Cerebellar cortex (tissue), 1 donor: Measurements from ENCODE around the gene EIF5.

Experiments
- DNase-seq: peaks from one replicate; pipeline ENCODE4 v3.0.0-alpha.2; 2015; ENCODE audit warnings: low spot score

Gene EIF5

GRCh38 chr14:103310576-103311095 lies 23.4 kb upstream of the EIF5 start:
- no peak for DNase-seq

GRCh38 chr14:103311171-103311997 lies 22.7 kb upstream of the EIF5 start:
- peak; percentile 15 for DNase-seq

GRCh38 chr14:103312006-103312635 lies 21.9 kb upstream of the EIF5 start:
- no peak for DNase-seq

GRCh38 chr14:103313704-103314103 lies 20.3 kb upstream of the EIF5 start:
- DNase-seq, result no peak

GRCh38 chr14:103314496-103315277 lies 19.4 kb upstream of the EIF5 start:
- no peak for DNase-seq

GRCh38 chr14:103315351-103315911 lies 18.6 kb upstream of the EIF5 start:
- DNase-seq, result no peak

GRCh38 chr14:103315941-103316340 lies 18.1 kb upstream of the EIF5 start:
- no peak for DNase-seq

- no peak for DNase-seq
Measured at GRCh38 chr14:103316721-103317121, 17.3 kb upstream of the EIF5 start.

- no peak for DNase-seq
Measured at GRCh38 chr14:103317251-103317650, 16.8 kb upstream of the EIF5 start.

- DNase-seq, result no peak
Measured at GRCh38 chr14:103317976-103318580, 16.0 kb upstream of the EIF5 start.

- DNase-seq, result no peak
Measured at GRCh38 chr14:103318750-103319419, 15.2 kb upstream of the EIF5 start.

GRCh38 chr14:103319422-103319821 lies 14.6 kb upstream of the EIF5 start:
- DNase-seq, result no peak

- no peak for DNase-seq
Measured at GRCh38 chr14:103326078-103326477, 8.0 kb upstream of the EIF5 start.

- no peak for DNase-seq
Measured at GRCh38 chr14:103328941-103329340, 5.1 kb upstream of the EIF5 start.

GRCh38 chr14:103329401-103330347 lies 4.4 kb upstream of the EIF5 start:
- DNase-seq, result no peak

GRCh38 chr14:103330536-103330935 lies 3.5 kb upstream of the EIF5 start:
- DNase-seq, result no peak

GRCh38 chr14:103332143-103332919 lies 1.7 kb upstream of the EIF5 start:
- DNase-seq, result no peak

GRCh38 chr14:103334644-103335622 lies 896 bp downstream of the EIF5 start:
- no peak for DNase-seq
